Fibroblast of the conjunctiva (primary cell): ENCODE data around the gene TMEM120B.
"Not testable (repeated sequence)": the region's sequence is repeated elsewhere in the genome, so short reads cannot be mapped to it uniquely, and the experiment has no call there.

Experiments used
- DNase-seq: peaks from one replicate; pipeline ENCODE4 v3.0.0-alpha.2; 2010; ENCODE audit warnings: low read depth

TMEM120B gene

DNA sequence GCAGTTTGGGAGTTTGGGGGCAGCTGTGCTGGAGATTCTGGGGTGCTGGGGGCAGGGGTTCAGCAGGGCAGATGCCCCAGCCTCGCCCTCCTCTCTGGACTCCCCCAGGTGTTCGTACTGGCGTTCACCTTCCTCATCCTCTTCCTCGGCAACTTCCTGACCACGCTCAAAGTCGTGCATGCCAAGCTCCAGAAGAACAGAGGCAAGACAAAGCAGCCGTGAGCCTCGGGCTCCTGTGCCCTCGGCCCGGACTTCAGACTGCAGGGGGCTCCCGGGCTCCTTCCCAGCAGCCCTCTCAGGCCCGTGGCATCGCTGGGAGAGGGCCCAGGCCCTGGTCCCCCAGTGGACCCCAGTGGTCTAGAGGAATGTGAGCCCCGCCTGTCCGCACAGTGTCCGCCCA is 62.9 kb downstream of the TMEM120B start:
- no peak for DNase-seq

DNA sequence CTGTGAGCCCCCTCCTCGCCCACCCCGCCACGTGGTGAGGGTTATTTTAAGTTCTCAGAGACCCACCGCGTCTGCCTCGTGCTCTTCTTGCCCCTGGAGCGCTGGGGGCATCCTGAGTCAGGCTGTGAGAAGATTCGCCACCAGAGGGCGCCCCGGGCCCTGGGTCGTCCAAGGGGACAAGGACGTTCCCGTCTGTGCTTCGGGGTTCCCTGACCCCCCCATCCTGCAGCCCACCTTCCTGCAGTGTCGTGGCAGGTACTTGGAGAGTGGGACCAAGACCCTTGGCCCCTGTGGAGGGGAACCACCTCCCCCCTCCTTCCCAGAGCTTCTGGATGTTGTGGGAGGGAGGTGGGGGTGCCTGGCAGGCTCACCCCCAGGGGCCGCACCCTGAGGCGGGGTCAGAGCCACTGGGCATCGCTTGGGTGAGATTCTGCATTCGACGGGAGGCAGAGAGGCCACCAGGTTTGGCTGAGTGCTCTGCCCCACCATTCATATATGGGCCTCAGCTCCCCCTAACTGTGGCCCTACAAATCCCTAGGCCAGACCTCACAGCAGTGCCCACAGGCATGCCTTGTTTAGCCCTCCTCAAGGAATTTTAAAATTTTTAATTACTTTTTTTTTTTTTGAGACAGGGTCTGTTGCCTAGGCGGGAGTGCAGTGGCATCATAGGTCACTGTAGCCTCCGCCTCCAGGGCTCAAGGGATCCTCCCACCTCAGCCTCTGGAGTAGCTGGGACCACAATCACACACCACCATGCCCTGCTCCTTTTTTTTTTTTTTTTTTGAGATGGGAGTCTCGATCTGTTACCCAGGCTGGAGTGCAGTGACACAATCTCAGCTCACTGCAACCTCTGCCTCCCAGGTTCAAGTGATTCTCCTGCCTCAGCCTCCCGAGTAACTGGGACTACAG is 63.9 kb downstream of the TMEM120B start:
- no peak for DNase-seq

DNA sequence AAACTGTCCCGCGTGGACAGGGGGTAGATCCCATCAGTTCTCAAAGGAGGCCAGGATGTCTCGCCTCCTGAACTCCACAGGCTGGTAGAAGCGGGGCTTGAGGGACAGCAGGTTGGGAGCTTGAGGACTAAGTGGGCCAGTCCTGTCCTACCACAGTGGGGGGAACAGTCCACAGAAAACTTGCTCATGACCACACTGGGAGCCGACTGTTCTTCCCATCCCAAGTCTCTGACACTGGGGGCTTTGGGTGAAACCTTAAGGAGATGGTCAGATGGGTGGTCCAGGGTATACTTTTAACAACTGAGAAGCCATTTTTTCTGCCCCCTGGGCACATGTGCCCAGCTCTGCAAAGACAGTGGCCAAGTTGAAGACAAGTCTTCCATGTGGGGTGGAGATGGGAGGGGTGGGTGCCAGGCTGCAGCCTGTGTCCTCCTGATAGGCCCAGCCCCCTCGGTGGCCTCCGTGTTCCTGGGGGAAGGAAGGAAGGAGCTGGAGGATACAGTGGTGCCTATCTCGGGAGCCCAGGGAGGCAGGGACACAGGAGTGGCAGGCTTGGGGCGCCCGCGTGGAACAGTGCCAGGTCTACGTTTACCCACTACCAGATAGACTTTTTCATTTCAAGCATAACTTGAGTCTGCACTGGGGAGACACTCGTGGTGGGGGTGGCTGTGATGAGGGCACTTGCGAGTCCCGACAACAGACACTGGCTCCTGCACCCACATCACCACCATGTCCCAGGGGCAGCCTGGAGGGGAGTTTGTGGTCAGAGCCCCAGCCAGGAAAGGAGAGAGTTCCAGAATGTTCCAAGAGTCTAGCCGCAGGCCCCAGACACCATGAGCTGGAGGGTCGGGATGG is 66.2 kb downstream of the TMEM120B start:
- no peak for DNase-seq

DNA sequence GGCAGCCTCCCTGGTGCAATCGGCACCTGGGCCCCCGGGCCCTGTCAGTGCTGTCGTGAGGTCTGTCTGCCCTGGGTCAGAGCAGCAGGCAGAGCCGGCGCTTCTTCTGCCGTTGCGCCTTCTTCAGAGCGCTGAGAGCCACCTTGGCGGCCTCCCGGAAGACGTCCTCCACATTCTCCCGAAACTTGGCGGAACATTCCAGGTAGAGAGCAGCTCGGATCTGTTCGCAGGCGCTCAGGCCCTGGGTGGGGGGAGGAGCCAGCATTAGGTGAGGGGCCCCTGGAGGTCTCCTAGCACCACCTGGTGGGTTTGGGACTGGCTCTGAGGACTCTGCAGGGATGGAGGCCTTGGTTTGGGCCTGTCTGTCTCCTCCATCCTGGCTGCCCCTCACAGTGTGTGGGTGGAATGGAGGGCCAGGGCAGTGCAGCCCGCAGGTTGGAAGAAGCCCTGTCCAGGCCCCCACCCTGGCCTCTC is 66.9 kb downstream of the TMEM120B start:
- no peak for DNase-seq

DNA sequence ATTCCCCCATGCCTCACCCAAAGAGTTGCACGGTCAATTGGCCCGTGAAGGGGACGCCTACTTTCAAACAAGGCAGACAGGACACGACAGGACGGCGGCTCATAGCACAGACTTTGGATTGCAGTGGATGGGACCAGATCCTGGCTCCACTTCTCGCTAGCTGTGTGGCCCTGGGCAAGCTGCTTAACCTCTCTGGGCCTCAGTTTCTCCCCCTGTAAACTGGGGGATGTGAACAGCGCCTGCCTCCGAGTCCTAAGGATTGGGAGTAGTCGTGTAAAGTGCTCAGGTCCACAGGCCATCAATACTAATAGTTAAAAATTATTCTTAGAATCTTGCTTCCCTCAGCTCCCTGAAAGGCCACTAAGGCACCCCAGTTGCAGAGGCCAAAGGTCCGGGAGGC is 67.9 kb downstream of the TMEM120B start:
- DNase-seq: no peak

GRCh38 chr12:121781484-121781997 is 69.0 kb downstream of the TMEM120B start:
- no peak for DNase-seq

DNA sequence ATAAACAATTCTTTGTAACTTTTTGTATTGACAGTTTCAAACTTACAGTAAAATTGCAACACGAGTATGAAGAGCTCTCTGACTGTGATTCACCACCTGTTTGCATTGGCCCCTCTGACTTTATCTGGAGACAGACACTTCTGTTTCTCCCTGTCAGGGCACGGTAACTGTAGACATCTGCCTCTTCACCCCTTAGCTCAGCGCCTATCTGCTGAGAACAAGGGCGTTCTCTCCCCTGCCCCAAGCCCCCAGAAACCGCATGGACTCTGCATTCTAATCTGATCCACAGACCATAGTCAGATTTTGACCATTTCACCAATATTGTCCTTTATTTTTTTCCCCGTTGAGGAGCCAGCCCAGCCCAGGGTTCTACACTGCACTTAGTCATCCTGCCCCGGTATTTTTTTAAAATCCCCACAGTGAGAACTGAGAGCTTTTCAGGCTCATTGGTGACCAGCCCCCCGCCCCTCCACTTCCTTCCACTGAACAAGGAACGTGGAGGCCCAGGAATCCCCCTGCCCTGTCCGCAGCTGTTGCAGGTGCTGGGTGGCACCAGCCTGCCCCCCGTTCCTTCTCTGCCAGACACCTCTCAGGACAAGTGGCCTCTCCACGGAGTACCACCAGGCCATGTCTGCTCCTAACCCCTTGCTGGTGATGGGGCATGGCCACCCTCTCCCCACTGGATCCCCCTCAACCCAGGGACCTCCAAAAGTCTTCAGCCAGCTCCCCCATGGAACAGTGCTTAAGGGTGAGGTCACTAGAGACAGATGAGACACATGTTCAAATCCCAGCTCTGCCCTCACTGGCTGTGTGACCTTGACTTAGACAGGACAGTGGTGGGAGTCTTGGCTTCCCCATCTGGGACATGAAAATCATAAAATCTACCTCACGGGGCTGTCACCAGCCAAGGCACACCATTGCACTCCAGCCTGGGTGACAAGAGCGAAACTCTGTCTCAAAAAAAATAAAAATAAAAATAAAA is 69.7 kb downstream of the TMEM120B start:
- DNase-seq: no peak

DNA sequence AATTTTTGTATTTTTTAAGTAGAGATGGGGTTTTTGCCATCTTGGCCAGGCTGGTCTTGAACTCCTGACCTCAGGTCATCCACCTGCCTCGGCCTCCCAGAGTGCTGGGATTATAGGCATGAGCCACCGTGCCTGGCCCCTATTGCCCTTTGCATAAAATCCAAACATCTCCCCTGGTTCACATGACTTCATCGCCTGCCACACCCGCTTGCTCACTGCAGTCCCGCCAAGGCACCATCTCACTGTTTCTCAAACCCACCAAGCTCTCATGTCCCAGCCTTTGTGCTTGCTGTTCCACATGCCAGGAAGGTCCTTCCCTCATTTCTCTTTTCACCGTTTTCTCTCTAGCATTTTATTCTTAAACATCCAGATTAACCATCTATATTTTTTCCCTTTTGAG is 71.2 kb downstream of the TMEM120B start:
- no peak for DNase-seq

DNA sequence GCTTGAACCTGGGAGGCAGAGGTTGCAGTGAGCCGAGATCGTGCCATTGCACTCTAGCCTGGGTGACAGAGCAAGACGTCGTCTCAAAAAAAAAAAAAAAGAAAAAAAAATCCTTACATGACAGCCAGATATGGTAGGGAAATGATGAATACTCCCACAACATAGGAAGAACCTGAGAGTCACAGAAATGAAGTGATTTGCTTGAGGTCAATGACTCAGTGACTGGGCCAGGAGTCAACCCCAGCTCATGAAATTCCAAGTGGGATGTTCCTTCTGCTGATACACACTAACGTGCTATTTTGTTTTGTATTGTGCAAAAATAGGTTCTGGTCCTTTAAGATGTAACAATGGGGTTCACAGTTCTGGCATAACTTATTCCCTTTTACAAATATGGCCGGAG is 71.9 kb downstream of the TMEM120B start:
- no peak for DNase-seq

GRCh38 chr12:121786440-121786825 is 73.9 kb downstream of the TMEM120B start:
- no peak for DNase-seq

DNA sequence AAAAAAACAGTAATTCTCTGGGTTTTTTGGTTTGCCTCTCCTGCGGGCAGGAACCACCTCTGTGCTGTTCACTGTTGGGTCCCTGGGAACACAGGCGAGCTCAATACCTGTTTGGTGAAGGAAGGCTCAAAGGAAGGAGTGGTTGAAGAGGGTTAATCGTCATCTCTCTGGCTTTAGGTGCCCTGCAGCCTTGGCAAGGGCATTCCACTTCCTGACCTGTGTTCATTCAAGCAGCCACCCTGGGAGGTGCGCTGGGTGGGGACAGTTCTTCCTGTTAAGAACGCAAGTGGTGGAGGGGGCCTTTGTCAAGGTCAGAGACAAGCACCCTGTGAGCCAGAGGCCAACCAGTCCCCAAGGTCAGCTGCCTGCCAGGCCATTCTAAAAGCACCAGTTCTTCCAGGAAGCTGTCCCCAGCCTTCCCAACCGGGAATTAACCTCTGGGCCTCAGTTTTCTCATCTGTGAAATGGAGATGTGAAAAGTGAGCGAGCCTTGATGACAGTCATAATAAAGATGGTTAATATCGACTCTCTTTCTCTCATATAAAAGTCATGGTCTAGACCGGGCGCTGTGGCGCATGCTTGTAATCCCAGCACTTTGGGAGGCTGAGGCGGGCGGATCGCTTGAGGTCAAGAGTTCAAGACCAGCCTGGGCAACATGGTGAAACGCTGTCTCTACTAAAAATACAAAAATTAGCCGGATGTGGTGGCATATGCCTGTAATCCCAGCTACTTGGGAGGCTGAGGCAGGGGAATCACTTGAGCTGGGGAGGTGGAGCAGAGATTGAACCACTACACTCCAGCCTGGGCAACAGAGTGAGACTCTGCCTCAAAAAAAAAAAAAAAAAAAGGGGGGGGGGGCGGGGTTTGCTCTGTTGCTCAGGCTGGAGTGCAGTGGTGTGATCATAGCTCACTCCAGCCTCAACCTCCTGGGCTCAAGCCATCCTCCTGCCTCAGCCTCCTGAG is 74.8 kb downstream of the TMEM120B start:
- no peak for DNase-seq

GRCh38 chr12:121788176-121788818 is 75.7 kb downstream of the TMEM120B start:
- no peak for DNase-seq

GRCh38 chr12:121789233-121789781 is 76.8 kb downstream of the TMEM120B start:
- no peak for DNase-seq

DNA sequence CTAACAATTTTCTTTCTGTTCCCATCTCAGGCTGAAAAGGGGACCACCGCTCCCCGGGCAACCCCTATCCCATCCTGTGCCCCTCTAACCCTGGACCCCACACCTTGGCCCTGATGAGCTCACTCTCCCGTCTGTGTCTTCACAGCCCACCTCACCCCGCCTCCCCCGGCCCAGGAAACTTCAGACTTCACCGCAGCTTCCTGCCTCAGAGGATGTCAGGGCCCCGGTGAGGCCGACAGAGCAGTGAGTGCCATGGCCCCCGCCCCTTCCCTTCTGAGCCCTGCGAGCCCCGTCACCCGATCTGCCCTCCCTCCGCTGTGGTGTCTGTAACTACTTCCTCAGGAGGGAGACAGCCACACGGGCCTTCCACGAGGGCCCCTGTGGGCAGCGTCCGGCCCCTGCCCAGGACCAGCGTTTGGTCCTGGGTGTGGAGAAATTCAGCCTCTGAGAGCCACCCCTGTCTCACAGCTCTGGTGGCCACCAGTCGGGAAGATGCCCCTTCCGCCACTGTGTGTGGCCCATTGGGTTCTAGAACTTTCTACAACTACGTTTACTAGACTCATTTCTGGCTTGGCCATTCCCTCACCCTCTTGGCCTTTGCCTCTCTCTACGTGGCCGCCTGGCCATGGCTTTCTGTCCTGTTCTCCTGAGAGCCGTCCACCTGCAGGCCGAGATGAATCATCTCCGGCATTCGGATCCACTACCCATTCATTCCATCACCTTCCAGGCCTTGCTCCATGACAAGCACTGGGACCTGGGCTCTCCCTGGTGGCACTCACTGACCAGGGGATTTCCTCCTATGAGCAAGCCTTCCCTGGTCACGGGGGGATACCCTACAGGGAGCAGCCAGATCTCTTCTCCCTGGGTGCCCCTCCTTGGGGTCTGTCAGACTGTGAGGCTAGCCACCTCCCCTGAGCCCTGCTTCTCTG is 77.5 kb downstream of the TMEM120B start:
- no peak for DNase-seq

DNA sequence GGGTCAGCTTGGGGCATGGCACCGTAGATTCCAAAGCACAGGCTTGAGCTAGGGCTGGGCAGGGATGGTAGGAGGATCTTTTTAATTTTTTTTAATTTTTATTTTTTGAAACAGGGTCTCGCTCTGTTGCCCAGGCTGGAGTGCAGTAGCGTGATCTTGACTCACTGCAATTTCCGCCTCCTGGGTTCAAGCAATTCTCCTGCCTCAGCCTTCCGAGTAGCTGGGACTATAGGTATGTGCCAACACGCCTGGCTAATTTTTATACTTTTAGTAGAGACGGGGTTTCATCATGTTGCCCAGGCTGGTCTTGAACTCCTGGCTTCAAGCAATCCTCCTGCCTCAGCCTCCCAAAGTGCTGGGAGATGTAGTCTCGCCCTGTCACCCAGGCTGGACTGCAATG is 78.2 kb downstream of the TMEM120B start:
- not testable (repeated sequence) for DNase-seq

GRCh38 chr12:121791671-121792551 is 79.4 kb downstream of the TMEM120B start:
- DNase-seq: no peak
